Measurements from ENCODE around the gene TECTA.

Gene TECTA

GRCh38 chr11:121206810-121207209, 105.8 kb downstream of the TECTA start:
- TF ChIP-seq POLR2A (IDR thresholded peaks at IDR 0.05; ENCODE audit: low read length) (no peak), GATA1 (IDR thresholded peaks at IDR 0.05; ENCODE audit: low read depth, low read length) (no peak)
- no peak for DNase-seq

GRCh38 chr11:121207485-121208115, 106.6 kb downstream of the TECTA start:
- DNase-seq: no peak
- TF ChIP-seq GATA1 (IDR thresholded peaks at IDR 0.05; ENCODE audit: low read depth, low read length) (no peak), POLR2A (IDR thresholded peaks at IDR 0.05; ENCODE audit: low read length) (no peak)

GRCh38 chr11:121210445-121211080, 109.5 kb downstream of the TECTA start:
- no peak for DNase-seq
- no peak for TF ChIP-seq GATA1 (IDR thresholded peaks at IDR 0.05; ENCODE audit: low read depth, low read length)
- TF ChIP-seq POLR2A (IDR thresholded peaks at IDR 0.05; ENCODE audit: low read length): no peak

- DNase-seq: no peak
- TF ChIP-seq POLR2A (IDR thresholded peaks at IDR 0.05; ENCODE audit: low read length) (no peak), GATA1 (IDR thresholded peaks at IDR 0.05; ENCODE audit: low read depth, low read length) (no peak)
These were observed 110.6 kb downstream of the TECTA start for GRCh38 chr11:121211626-121212025.

- DNase-seq: no peak
- TF ChIP-seq POLR2A (IDR thresholded peaks at IDR 0.05; ENCODE audit: low read length) (no peak), GATA1 (IDR thresholded peaks at IDR 0.05; ENCODE audit: low read depth, low read length) (no peak)
These were observed 111.7 kb downstream of the TECTA start for GRCh38 chr11:121212536-121213361.

GRCh38 chr11:121213362-121213893, 112.4 kb downstream of the TECTA start:
- peak in 1 of 2 experiments; percentile 2 for DNase-seq
- TF ChIP-seq POLR2A (IDR thresholded peaks at IDR 0.05; ENCODE audit: low read length) (no peak), GATA1 (IDR thresholded peaks at IDR 0.05; ENCODE audit: low read depth, low read length) (no peak)

- no peak for TF ChIP-seq GATA1 (IDR thresholded peaks at IDR 0.05; ENCODE audit: low read depth, low read length)
- no peak for TF ChIP-seq POLR2A (IDR thresholded peaks at IDR 0.05; ENCODE audit: low read length)
- DNase-seq: no peak
These were observed 113.8 kb downstream of the TECTA start for GRCh38 chr11:121214861-121215260.

GRCh38 chr11:121221496-121222200, 120.6 kb downstream of the TECTA start:
- TF ChIP-seq GATA1 (IDR thresholded peaks at IDR 0.05; ENCODE audit: low read depth, low read length) (no peak), POLR2A (IDR thresholded peaks at IDR 0.05; ENCODE audit: low read length) (no peak)
- no peak for DNase-seq

GRCh38 chr11:121223161-121223560, 122.1 kb downstream of the TECTA start:
- TF ChIP-seq GATA1 (IDR thresholded peaks at IDR 0.05; ENCODE audit: low read depth, low read length) (no peak), POLR2A (IDR thresholded peaks at IDR 0.05; ENCODE audit: low read length) (no peak)
- DNase-seq: no peak

- no peak for DNase-seq
- no peak for TF ChIP-seq POLR2A (IDR thresholded peaks at IDR 0.05; ENCODE audit: low read length)
- TF ChIP-seq GATA1 (IDR thresholded peaks at IDR 0.05; ENCODE audit: low read depth, low read length): no peak
These were observed 124.3 kb downstream of the TECTA start for GRCh38 chr11:121225382-121225781.

- TF ChIP-seq POLR2A (IDR thresholded peaks at IDR 0.05; ENCODE audit: low read length): no peak
- TF ChIP-seq GATA1 (IDR thresholded peaks at IDR 0.05; ENCODE audit: low read depth, low read length): no peak
These were observed 125.6 kb downstream of the TECTA start for GRCh38 chr11:121226415-121227263.

GRCh38 chr11:121228851-121229250, 127.8 kb downstream of the TECTA start:
- TF ChIP-seq POLR2A (IDR thresholded peaks at IDR 0.05; ENCODE audit: low read length) (no peak), GATA1 (IDR thresholded peaks at IDR 0.05; ENCODE audit: low read depth, low read length) (no peak)

More at GRCh38 chr11:121226415-121227263, 125.6 kb downstream of the TECTA start:
- no peak for DNase-seq

More at GRCh38 chr11:121228851-121229250, 127.8 kb downstream of the TECTA start:
- DNase-seq: no peak
